Muscle layer of colon (tissue), 2 donors: ENCODE results near the gene RIMS1.

Source experiments
- H3K27ac ChIP-seq: one replicate; pipeline ENCODE4 v1.7.0; 2013; ENCODE audit warnings: low read depth, mild to moderate bottlenecking, low read length, moderate library complexity
- H3K27me3 ChIP-seq, 2 donors: one replicate each; pipeline ENCODE4 v1.7.0; 2013; ENCODE audit warnings: low read length in 2 of 2, mild to moderate bottlenecking in 2 of 2; ENCODE audit not compliant: insufficient read depth in 2 of 2, control insufficient read depth in 1 of 2
- H3K36me3 ChIP-seq: one replicate; pipeline ENCODE4 v1.7.0; 2013; ENCODE audit warnings: mild to moderate bottlenecking, low read length; ENCODE audit not compliant: insufficient read depth
- H3K4me1 ChIP-seq: one replicate; pipeline ENCODE4 v1.7.0; 2013; ENCODE audit warnings: mild to moderate bottlenecking, low read length; ENCODE audit not compliant: insufficient read depth
- H3K4me3 ChIP-seq, 2 donors: one replicate each; pipeline ENCODE4 v1.7.0; 2013; ENCODE audit warnings: low read length in 2 of 2, low read depth in 1 of 2, mild to moderate bottlenecking in 1 of 2, moderate library complexity in 1 of 2
- H3K9ac ChIP-seq: one replicate; pipeline ENCODE4 v1.7.0; 2013; ENCODE audit warnings: low read length
- H3K9me3 ChIP-seq: one replicate; pipeline ENCODE4 v1.7.0; 2013; ENCODE audit warnings: mild to moderate bottlenecking, low read length
- donor health status: abdominal sarcoma.
- donor health status: Adenocarcinoma of cecum.

The RIMS1 gene

DNA sequence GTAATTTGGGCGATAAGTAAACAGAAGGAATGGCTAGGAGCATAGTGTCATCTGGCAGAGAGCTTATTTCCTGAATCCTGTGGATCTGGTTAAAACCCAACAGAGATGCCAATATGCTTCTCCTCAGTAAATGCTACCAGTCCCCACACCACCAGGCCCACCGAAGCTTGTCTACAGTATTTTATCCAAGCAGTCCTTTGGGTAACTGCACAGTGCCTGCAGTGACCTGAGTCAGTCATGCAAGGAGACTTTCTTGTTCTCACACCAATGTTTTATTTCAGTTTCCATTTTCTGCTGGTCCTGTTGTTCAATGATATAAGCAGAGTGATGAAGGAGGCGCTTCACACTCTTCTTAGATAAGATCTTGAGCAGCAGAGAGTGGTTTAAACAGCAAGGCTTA, 326.3 kb downstream of the RIMS1 start:
- no peaks in the 10 kb centered on the region for H3K4me1 ChIP-seq
- H3K9me3 ChIP-seq: no peaks in the 10 kb centered on the region
- H3K36me3 ChIP-seq: no peaks in the 10 kb centered on the region
- H3K4me3 ChIP-seq: no peak overlapping the region
- no peaks in the 10 kb centered on the region for H3K27me3 ChIP-seq
- no peak overlapping the region for H3K9ac ChIP-seq
- H3K27ac ChIP-seq: no peak overlapping the region

DNA sequence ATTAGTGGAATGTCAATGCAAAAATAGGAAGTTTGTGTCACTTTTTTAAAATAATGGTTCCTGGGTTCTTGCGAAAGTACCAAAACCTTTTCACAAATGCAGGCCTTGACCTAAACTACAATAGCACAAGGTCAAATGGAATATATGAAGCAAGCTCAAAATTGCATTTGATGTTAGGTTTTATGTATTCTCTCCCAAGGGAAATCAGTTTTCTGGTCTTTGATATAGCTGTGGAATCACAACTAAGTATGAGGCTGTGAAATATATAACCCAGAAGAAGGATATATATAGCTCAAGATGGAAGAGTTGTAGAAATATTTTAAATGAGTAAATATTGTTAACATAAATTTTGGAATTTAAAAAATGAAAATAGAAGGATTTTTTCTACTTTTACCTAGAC, 327.3 kb downstream of the RIMS1 start:
- Histone ChIP-seq H3K4me3 (no peak overlapping the region), H3K9ac (no peak overlapping the region), H3K9me3 (no peaks in the 10 kb centered on the region), H3K4me1 (no peaks in the 10 kb centered on the region), H3K36me3 (no peaks in the 10 kb centered on the region), H3K27ac (no peak overlapping the region), H3K27me3 (no peaks in the 10 kb centered on the region)

DNA sequence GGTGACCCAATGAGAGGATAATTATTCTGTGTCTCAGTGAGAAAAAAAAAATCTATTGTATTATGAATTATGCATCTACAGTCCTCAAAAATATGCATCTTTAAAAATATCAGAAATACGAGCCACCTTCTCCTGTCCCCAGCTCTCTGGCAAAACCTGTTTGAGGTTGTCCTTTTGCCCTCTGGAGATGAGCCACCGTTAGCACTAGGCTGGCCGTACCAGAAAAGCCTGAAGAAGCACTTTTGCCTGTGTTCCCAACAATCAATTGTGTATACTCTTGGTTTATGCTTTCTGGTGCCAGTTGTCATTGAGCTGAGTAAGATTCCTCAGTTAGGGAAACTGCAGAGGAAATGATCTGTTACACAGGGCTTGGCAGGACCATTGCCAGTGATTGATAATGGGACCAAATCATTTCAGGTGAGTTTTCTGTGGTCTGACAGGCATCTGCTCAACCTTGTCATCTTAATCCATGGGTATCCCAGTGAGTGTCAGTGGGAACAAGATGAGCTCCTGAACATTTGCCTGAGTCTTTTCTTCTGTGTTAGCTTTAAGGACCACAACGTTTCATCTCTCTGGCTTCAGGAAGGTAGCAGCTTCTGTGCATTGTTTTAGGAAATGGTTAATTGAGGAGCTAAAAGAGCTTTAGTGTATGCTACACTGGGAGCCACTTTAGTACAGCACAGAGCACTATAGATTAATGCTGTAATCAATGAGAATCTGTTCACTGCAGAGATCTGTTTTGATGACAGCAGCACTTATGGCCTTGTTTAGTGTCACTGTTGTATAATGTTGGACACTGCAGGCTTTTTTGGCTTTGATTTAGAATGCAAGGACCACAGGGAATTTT, 330.1 kb downstream of the RIMS1 start:
- no peaks in the 10 kb centered on the region for H3K9me3 ChIP-seq
- H3K27ac ChIP-seq: no peak overlapping the region
- no peaks in the 10 kb centered on the region for H3K36me3 ChIP-seq
- no peak overlapping the region for H3K9ac ChIP-seq
- no peaks in the 10 kb centered on the region for H3K27me3 ChIP-seq
- no peaks in the 10 kb centered on the region for H3K4me1 ChIP-seq
- no peak overlapping the region for H3K4me3 ChIP-seq

DNA sequence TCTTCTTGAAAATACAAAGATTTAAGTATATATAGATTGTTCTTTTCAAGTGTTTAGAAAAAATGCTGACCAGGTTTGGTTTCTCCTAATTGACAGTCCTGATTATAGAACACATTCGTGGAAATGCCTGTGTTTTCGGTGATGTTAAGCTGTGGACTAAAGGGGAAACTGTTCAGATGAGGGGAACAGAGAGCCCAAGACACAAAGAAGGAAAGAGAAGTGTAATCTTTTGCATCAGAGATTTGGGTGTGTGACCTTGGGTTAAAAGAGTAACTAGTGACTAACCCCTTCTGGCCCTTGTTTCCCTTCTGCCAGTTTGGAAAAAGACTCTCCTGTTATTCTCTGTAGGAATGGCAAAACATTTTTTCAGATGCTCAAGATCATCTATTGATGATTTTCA, 331.3 kb downstream of the RIMS1 start:
- H3K27me3 ChIP-seq: no peaks in the 10 kb centered on the region
- no peak overlapping the region for H3K4me3 ChIP-seq
- no peak overlapping the region for H3K9ac ChIP-seq
- H3K36me3 ChIP-seq: no peaks in the 10 kb centered on the region
- no peak overlapping the region for H3K27ac ChIP-seq
- no peaks in the 10 kb centered on the region for H3K4me1 ChIP-seq
- H3K9me3 ChIP-seq: no peaks in the 10 kb centered on the region

- no peaks in the 10 kb centered on the region for H3K9me3 ChIP-seq
- H3K9ac ChIP-seq: no peak overlapping the region
- H3K27ac ChIP-seq: no peak overlapping the region
- H3K36me3 ChIP-seq: no peaks in the 10 kb centered on the region
- H3K4me1 ChIP-seq: no peaks in the 10 kb centered on the region
- H3K27me3 ChIP-seq: no peaks in the 10 kb centered on the region
- no peak overlapping the region for H3K4me3 ChIP-seq
Observed at GRCh38 chr6:72218125-72218524, 331.8 kb downstream of the RIMS1 start.

- H3K4me3 ChIP-seq: no peak overlapping the region
- no peaks in the 10 kb centered on the region for H3K9me3 ChIP-seq
- no peak overlapping the region for H3K27ac ChIP-seq
- H3K4me1 ChIP-seq: no peaks in the 10 kb centered on the region
- no peak overlapping the region for H3K9ac ChIP-seq
- no peaks in the 10 kb centered on the region for H3K36me3 ChIP-seq
- no peaks in the 10 kb centered on the region for H3K27me3 ChIP-seq
Observed at GRCh38 chr6:72219536-72219935, 333.2 kb downstream of the RIMS1 start.

- no peaks in the 10 kb centered on the region for H3K4me1 ChIP-seq
- no peaks in the 10 kb centered on the region for H3K36me3 ChIP-seq
- no peak overlapping the region for H3K27ac ChIP-seq
- H3K9me3 ChIP-seq: no peaks in the 10 kb centered on the region
- no peak overlapping the region for H3K9ac ChIP-seq
- no peaks in the 10 kb centered on the region for H3K27me3 ChIP-seq
- no peak overlapping the region for H3K4me3 ChIP-seq
Observed at GRCh38 chr6:72238021-72238420, 351.7 kb downstream of the RIMS1 start.

GRCh38 chr6:72238900-72239299, 352.6 kb downstream of the RIMS1 start:
- Histone ChIP-seq H3K4me3 (no peak overlapping the region), H3K27me3 (no peaks in the 10 kb centered on the region), H3K36me3 (no peaks in the 10 kb centered on the region), H3K27ac (no peak overlapping the region), H3K9me3 (no peaks in the 10 kb centered on the region), H3K4me1 (no peaks in the 10 kb centered on the region), H3K9ac (no peak overlapping the region)

DNA sequence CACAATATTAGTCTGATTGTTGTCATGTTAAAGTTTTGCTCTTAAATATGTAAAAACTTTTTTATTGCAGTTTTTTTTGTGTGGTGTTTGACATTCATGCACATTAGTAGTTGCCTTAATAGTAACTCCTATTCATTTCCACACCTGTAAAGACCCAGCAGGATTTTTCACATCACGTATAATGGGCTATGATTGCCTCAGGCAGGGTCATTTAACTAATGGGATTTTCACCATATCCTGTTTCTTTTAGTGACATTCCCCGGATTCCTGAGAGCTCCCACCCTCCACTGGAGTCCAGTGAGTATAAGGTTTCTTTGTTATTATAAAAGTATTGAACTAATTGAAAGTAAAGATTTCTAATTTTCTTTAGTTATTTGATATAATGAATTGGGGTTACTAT, 359.2 kb downstream of the RIMS1 start:
- Histone ChIP-seq H3K27me3 (no peaks in the 10 kb centered on the region), H3K9me3 (no peaks in the 10 kb centered on the region), H3K9ac (no peak overlapping the region), H3K36me3 (no peaks in the 10 kb centered on the region), H3K4me3 (no peak overlapping the region), H3K4me1 (no peaks in the 10 kb centered on the region), H3K27ac (no peak overlapping the region)

DNA sequence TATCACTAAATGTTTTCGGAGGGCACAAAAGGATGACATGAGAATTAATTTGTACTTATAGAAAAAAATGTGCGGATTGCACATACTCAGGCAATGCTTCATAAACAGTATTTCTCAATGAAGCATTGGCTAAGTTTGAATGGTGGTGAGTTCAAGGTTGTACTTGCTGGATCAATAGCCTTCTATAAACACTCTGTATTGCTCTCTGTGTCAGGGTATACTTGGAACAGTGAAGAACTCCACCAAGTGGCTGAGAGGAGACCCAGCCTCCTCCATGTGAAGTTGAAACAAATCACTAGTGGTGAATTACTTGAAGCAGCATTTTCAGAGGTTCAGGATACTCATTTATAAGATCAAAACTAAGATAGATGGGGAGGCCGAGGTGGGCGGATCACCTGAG, 360.6 kb downstream of the RIMS1 start:
- Histone ChIP-seq H3K9ac (no peak overlapping the region), H3K4me3 (no peak overlapping the region), H3K4me1 (no peaks in the 10 kb centered on the region), H3K27me3 (no peaks in the 10 kb centered on the region), H3K27ac (no peak overlapping the region), H3K36me3 (no peaks in the 10 kb centered on the region), H3K9me3 (no peaks in the 10 kb centered on the region)

DNA sequence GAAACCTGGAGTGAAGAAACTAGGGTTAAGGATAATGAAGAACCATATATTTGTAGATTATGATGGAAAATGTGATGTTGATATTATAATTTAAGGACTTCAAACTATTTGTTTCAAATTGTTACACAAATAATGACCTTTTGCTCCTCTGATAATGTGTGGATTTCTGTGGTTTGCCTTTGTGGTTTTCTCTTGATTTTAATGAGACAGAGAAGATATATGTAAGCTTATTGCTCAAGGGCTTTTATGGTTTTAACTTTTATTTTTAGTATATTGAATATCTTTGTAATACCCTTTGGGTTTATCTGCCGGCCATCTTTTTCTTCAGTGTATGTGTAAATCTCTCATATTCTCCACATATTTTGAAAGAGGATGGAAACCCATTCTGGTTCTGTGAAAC, 362.3 kb downstream of the RIMS1 start:
- Histone ChIP-seq H3K36me3 (no peaks in the 10 kb centered on the region), H3K4me1 (no peaks in the 10 kb centered on the region), H3K27me3 (no peaks in the 10 kb centered on the region), H3K4me3 (no peak overlapping the region), H3K9me3 (no peaks in the 10 kb centered on the region), H3K9ac (no peak overlapping the region), H3K27ac (no peak overlapping the region)

GRCh38 chr6:72250664-72251063, 364.3 kb downstream of the RIMS1 start:
- Histone ChIP-seq H3K27me3 (no peaks in the 10 kb centered on the region), H3K9me3 (no peaks in the 10 kb centered on the region), H3K9ac (no peak overlapping the region), H3K36me3 (no peaks in the 10 kb centered on the region), H3K4me1 (no peaks in the 10 kb centered on the region), H3K4me3 (no peak overlapping the region), H3K27ac (no peak overlapping the region)
